Measurements from ENCODE around the gene CRISPLD2.
"Not testable (repeated sequence)": the region's sequence is repeated elsewhere in the genome, so short reads cannot be mapped to it uniquely, and the experiment has no call there.

The CRISPLD2 gene

DNA sequence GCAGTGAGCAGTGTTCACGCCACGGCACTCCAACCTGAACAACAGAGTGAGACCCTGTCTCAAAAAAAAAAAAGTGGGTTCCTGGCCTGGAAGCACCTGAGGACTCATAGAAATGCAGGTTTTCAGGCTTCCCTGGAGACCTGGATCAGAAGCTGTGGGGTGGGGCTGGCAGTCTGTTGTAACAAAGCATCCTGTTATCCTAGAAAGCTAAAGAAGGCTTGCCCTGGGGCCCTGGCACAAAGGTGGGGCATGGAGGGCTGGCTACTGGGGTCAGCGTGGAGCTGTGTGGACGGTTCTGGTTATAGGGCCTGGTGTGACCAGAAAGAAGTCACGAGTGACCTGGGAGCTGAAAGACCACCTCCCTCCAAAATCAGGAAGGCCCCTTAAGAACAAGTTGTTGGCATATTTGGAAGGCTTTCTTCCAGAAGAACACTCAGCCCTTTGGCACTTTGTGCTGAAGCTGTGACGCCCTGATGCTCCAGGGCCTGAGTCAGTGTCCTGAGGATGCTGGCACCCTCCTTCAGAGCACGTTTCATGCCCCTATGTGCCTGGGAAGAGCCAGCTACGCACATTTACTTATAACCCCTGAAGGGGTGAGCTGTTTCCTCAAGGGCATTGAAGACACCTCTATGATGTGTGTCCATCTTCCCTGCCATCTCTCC lies 6.2 kb downstream of the CRISPLD2 start:
- DNase-seq: no peak

DNA sequence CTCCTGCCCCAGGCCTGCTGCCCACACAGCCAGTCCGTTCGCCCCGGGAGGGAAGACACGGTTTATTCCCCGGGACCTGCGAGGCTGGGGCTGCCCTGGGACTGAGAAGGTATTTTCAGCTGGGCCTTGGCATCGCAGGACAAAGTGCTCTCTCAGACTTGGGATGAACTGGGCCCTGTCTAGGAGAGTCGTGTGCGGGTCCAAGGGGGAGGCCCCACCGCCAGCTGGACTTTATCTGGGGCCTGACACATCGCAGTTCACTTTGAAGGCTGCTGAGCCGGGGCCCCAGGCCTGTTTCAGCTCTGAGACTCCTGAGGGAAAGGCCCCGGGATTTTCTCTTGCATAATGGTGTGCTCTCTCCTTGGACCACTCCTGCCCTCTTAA lies 6.8 kb downstream of the CRISPLD2 start:
- no peak for DNase-seq

- peak; percentile 54 for DNase-seq
Observed at GRCh38 chr16:84827131-84827574, 7.4 kb downstream of the CRISPLD2 start.

DNA sequence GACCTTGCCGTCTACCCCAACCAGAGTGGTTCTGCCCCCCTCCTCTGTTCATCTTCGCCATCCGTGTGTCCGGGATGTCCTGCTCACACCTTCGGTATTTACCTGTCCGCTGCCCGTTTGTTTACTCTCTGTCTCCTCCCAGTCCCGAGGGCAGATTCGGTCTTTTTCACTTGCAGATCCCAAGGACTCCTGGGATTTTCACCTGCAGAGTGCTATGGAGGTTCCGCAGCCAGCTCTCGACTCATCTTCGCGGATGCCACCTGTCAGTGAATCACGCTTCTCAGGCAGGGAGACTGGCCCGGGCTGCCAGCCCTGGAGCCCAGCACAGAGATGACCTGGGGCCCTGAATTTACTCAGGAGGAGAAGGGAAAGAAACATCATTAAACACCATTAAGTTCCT lies 8.1 kb downstream of the CRISPLD2 start:
- no peak for DNase-seq

DNA sequence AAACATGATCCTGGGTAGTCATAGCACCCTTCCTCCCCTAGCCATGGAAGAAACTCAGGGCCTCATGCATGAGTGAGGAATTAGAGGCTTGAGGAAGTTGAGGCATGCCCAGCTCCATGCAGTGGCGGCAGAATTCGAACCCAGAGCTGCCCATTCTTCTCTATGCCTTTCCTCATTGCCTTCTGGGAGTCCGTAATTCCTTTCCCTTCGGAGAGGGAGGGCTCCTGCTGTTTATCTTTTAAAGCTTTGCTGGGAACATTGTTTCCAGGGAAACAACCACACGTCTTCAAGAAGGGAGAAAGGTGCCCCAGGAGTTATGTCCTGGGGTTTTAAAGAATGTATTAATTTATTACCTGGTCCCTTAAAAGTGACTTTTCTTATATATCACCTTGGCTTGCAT lies 8.5 kb downstream of the CRISPLD2 start:
- DNase-seq: no peak

GRCh38 chr16:84829168-84829965 lies 9.6 kb downstream of the CRISPLD2 start:
- no peak for DNase-seq

GRCh38 chr16:84830765-84831384 lies 11.1 kb downstream of the CRISPLD2 start:
- no peak for DNase-seq

GRCh38 chr16:84831728-84832127 lies 11.9 kb downstream of the CRISPLD2 start:
- not testable (repeated sequence) for DNase-seq

DNA sequence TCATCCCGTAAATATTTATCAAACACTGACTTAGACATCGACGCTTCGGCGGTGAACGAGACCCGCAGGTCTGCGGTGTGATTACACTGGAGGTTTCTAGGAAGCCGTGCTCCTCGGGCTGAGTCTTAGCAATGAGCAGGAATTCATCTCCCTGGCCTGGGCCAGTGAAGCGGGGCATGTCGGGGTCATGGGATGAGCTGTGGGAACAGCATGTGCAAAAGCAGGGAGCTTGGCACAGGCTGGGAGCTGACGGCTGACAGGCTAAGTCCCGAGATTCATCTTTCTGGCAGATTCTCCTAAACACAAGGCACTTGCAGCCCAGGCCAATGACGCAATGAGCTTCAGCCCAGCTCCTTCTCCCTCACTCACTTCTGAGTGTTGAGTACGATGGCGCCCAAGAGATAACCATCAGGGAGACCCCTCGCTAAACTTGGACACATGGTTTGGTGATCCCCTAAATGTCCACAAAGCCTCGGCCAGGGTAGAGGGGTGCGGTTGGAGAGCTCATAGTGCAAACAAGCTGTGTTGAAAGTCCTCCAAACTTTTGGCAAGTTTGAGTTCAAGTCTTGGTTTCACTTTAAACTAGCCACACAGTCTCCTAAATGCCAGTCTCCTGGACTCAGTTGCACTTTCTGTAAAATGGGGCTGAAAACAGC lies 12.8 kb downstream of the CRISPLD2 start:
- DNase-seq: no peak

- peak; percentile 44 for DNase-seq
Observed at GRCh38 chr16:84833144-84833500, 13.3 kb downstream of the CRISPLD2 start.

DNA sequence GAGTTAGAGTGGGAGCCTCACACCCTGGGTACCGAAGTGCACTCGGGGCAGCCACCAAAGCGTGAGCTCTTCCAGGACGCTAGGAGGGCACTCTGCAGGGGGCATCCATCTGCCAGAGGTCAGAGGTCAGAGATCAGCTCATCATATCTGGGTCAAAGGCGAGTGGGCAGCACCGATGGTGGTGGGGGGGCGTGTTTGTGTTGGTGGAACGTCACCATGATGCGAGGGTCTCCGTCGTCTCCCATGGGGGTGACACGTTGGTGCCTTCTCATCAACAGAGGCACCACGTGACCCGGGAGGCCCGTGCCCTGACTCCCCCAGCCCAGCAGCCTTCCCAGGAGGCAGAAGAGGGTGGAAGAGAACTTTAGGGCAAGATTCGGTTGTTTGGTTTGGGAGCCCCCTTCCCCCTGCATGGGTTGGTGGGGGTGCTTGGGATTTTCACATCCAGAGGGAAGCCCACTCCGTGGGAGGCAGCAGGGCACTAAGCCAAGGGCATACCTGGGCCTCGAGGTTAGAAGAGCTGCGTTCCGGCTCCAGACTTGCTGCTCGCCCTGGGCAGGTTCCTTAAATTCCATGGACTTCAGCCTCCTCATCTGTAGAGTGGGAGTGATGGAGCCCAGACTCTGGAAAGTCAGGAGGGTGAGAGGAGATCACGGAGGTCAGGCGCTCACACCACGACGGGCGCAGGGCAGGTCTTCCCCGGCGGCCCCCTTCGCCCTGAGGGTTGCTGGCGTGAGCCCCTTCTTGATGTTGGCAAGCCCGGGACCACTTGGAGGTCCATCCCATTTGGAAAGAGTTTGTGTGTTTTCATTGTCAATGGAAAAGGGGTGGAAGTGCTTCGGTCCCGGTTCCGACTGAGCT lies 14.0 kb downstream of the CRISPLD2 start:
- DNase-seq: no peak

- no peak for DNase-seq
Observed at GRCh38 chr16:84834403-84834772, 14.6 kb downstream of the CRISPLD2 start.

DNA sequence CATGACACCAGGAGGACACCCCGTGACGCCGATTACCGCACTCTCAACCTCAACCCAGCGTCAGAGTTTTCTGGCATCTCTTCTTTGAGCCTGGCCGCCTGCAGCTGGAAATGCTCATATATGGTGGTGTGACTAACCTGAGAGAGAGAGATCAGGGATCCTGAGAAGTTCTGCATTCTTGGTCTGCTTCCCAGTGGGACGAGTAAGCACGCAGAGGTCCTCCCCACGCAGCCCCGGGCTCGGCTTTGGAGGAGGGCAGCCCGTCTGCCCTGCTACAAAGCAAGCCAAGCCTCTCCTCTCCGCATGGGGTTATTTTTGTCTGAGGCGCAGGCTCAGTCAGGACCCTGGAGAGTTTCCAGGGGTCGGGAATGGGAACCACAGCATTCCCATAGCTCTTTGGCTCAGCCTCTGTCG lies 16.5 kb downstream of the CRISPLD2 start:
- DNase-seq: no peak

DNA sequence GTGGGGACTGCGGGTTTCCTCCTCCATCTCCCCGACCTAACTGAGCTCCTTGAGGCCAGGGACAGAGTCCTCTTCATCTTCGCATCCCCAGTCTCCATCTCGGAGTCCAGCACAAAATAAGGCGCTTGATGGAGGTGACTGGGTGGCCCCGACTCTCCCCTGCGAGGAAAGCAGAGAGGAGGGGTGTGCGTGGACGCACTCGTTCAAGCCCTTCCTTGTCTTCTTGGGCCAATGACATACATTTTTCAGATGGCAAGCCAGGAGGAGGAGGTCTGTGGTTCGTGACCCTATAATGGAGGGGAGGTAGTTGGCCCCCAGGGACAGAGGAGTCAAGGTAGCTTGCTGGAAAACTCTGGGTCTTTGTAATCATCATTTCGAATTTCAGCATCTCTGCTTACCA lies 17.2 kb downstream of the CRISPLD2 start:
- no peak for DNase-seq

DNA sequence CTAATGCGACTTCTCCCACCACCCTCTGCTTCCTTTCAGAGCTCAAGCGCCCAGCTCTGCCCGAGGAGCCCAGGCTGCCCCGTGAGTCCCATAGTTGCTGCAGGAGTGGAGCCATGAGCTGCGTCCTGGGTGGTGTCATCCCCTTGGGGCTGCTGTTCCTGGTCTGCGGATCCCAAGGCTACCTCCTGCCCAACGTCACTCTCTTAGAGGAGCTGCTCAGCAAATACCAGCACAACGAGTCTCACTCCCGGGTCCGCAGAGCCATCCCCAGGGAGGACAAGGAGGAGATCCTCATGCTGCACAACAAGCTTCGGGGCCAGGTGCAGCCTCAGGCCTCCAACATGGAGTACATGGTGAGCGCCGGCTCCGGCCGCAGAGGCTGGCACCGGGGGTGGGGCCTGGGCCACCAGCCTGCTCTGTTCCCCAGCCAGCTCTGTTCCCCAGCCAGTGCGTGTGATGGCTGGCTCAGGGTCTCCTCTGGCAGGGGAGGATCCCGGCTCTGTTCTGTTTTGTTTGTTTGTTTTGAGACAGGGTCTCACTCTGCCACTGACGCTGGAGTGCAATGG lies 18.7 kb downstream of the CRISPLD2 start:
- DNase-seq: no peak

GRCh38 chr16:84839054-84839453 lies 19.3 kb downstream of the CRISPLD2 start:
- no peak for DNase-seq

GRCh38 chr16:84839956-84840355 lies 20.2 kb downstream of the CRISPLD2 start:
- DNase-seq: no peak

DNA sequence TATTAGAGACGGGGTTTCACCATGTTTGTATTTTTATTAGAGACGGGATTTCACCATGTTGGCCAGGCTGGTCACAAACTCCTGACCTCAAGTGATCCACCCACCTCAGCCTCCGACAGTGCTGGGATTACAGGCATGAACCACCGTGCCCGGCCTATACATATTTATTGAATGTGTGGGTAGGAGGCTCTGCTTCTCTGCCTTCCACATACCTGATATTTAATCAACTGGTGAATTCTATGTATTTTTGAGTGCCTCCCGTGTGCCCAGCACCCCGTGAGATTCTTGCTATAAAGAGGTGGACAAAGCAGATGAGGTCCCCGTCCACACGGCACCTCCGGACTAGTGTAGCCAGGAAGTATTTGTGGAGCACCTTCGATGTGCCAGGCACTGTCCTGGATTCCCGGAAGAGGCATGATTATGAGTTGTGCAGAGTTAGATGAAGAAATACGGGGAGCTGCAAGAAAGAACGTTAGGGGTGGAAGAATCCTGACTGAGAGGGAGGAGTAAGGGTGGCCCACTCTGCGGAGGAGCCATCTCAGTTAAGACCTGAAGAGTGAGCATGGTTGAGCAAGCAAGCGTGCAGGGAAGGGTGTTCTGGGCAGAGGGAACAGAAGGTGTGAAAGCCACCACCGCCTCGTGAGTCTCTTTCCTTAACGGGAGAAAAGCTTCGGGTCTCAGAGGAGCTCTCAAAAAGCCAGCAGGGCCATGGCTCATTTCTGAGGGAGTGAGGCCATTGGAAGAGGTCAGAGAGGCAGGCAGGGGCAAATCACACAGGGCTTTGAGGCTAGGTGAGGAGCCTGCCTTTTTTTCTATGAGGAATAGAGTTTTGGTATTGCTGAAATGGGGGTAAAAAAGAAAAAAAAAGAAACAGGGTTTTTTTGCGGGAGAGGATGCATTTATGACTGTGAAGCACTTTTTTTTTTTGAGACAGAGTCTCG lies 21.2 kb downstream of the CRISPLD2 start:
- DNase-seq: no peak

GRCh38 chr16:84841787-84842300 lies 22.1 kb downstream of the CRISPLD2 start:
- no peak for DNase-seq

DNA sequence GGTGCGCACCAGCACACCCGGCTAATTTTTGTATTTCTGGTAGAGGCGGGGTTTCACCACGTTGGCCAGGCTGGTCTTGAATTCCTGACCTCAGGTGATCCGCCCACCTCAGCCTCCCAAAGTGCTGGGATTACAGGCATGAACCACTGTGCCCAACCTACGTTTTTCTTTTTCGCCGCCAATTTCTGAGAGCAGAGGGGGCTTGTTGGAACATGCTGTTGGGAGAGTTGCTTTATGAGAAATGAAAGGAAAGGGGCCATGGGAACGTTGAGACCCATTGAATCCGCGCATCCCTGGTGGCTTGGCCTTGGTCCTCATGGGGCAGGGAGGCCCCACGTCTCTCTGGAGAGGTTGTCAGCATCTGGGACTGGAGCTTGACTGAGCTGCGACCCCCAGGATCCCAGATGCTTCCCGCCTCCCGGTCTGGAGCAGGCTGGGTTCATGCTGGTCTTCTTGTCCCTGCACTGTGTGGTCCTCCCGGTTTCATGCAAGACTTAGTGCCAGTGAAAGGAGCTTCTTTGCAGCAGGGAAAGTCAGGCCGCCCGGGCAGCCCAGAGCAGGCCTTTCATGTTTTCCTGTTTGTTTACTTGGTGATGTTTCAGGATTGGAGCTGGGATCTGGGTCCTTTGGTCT lies 22.8 kb downstream of the CRISPLD2 start:
- DNase-seq: no peak
